Activated CD4-positive, alpha-beta T cell treated with anti-CD3 and anti-CD28 coated beads for 36 hours (primary cell): ENCODE measurements around the gene RNF151. TPM values are rescaled to one million over a fixed set of nuclear protein-coding genes. Genes with fewer than 3 reads are reported as not detected.

Source experiments
- ATAC-seq: fragments of 200-7000 bp; cut with Tn5 transposase; one replicate; pipeline ENCODE4 v1.10.0; 2021; ENCODE audit warnings: mild to moderate bottlenecking, moderate library complexity
- CTCF ChIA-PET: fragments of 350-600 bp; sonication (Branson Sonifier 250); formaldehyde crosslinking; loops from one replicate; lab custom pipeline; 2021; ENCODE audit warnings: antibody characterized with exemption; lab: Charles Lee
- POLR2A ChIA-PET: fragments of 350-600 bp; sonication (Branson Sonifier 250); formaldehyde crosslinking; loops from one replicate; lab custom pipeline; 2021; ENCODE audit warnings: antibody characterized with exemption, inconsistent platforms; lab: Charles Lee
- DNase-seq: peaks from one replicate; pipeline ENCODE4 v3.0.0-alpha.2; 2020
- H3K27ac Mint-ChIP-seq: one replicate; pipeline ENCODE4 v1.8.0; 2021; ENCODE audit warnings: mixed read lengths
- H3K27me3 Mint-ChIP-seq: one replicate; pipeline ENCODE4 v1.8.0; 2021; ENCODE audit warnings: mixed read lengths
- H3K36me3 Mint-ChIP-seq: one replicate; pipeline ENCODE4 v1.8.0; 2021; ENCODE audit warnings: low read depth, mixed read lengths
- H3K4me1 Mint-ChIP-seq: one replicate; pipeline ENCODE4 v1.8.0; 2021; ENCODE audit warnings: mixed read lengths
- H3K4me3 Mint-ChIP-seq: one replicate; pipeline ENCODE4 v1.8.0; 2021; ENCODE audit warnings: mild to moderate bottlenecking, moderate library complexity, mixed read lengths
- H3K9me3 Mint-ChIP-seq: one replicate; pipeline ENCODE4 v1.8.0; 2021; ENCODE audit warnings: low read depth, mixed read lengths
- intact Hi-C, 2 experiments: fragments of 100-400 bp; cut with DNase I in 1 of 2; cut with micrococcal nuclease in 1 of 2; formaldehyde crosslinking; loops; one replicate each; pipeline versions ENCODE4 v1.14.2 to v1.15.1; 2022 to 2024; cut with DNase I, micrococcal nuclease
- total RNA-seq, 2 experiments: library from RNA; stranded (reverse); gene quantifications; one replicate each; pipeline ENCODE4 v1.2.3, GENCODE V29; 2021

RNF151 gene
- total RNA-seq, 2 experiments from 2014 or later = not detected

- no peak overlapping the region for H3K4me3 Mint-ChIP-seq
- no peaks in the 10 kb centered on the region for H3K27me3 Mint-ChIP-seq
- ATAC-seq (no peak), DNase-seq (no peak)
- CTCF ChIA-PET = interaction anchor here (0.6 to 4.3 kb wide), 3 partner anchors 12 to 580 kb away, joined by 3 to 16 read pairs (median 3); no protein-coding TSS in a partner anchor
- intact Hi-C loops = loop anchor here in 1 of 2 experiments (5.0 to 10.0 kb wide), 3 partner anchors 197 to 596 kb away; partner anchors contain the start of genes PKD1 and UQCC4
- H3K36me3 Mint-ChIP-seq = peaks cover 4% of the 10 kb centered on the region
- H3K27ac Mint-ChIP-seq = no peak overlapping the region
- POLR2A ChIA-PET = interaction anchor here (0.5 to 1.1 kb wide), 6 partner anchors 8 to 608 kb away, joined by 3 to 4 read pairs (median 4); partner anchors contain the start of genes RPS2 and TRAF7
- peaks cover 26% of the 10 kb centered on the region for H3K4me1 Mint-ChIP-seq
- no peaks in the 10 kb centered on the region for H3K9me3 Mint-ChIP-seq
Measured at GRCh38 chr16:1940273-1941161, 26.1 kb upstream of the RNF151 start.

- H3K27me3 Mint-ChIP-seq = no peaks in the 10 kb centered on the region
- intact Hi-C loops = loop anchor here in 1 of 2 experiments (2.0 to 10.0 kb wide), 4 partner anchors 196 to 597 kb away; partner anchors contain the start of genes PKD1 and UQCC4
- peak overlapping the region; percentile 80 for H3K4me3 Mint-ChIP-seq
- H3K27ac Mint-ChIP-seq = no peak overlapping the region
- H3K4me1 Mint-ChIP-seq = peaks cover 26% of the 10 kb centered on the region
- H3K36me3 Mint-ChIP-seq = peaks cover 4% of the 10 kb centered on the region
- no peaks in the 10 kb centered on the region for H3K9me3 Mint-ChIP-seq
- DNase-seq (no peak), ATAC-seq (no peak)
- ChIA-PET POLR2A (interaction anchor here (0.6 to 1.1 kb wide), 4 partner anchors 10 to 214 kb away, joined by 3 read pairs; partner anchors contain the start of genes RPS2 and TRAF7), CTCF (interaction anchor here (0.6 to 4.3 kb wide), 3 partner anchors 9 to 235 kb away, joined by 3 to 16 read pairs (median 4); partner anchors contain the start of gene MAPK8IP3)
Measured at GRCh38 chr16:1941162-1942046, 25.3 kb upstream of the RNF151 start.

GRCh38 chr16:1942047-1942809 is 24.4 kb upstream of the RNF151 start:
- DNase-seq (peak; percentile 52), ATAC-seq (no peak)
- Mint-ChIP-seq H3K36me3 (peaks cover 4% of the 10 kb centered on the region), H3K27ac (no peak overlapping the region), H3K4me3 (peak overlapping the region; percentile 80), H3K27me3 (no peaks in the 10 kb centered on the region), H3K9me3 (no peaks in the 10 kb centered on the region), H3K4me1 (peaks cover 26% of the 10 kb centered on the region)
- POLR2A ChIA-PET = interaction anchor here (0.8 to 1.8 kb wide), 5 partner anchors 23 to 213 kb away, joined by 3 to 10 read pairs (median 3); partner anchors contain the start of genes NUBP2, RPS2, SPSB3 and TRAF7
- CTCF ChIA-PET = interaction anchor here (0.6 to 4.3 kb wide), 3 partner anchors 8 to 18 kb away, joined by 3 to 16 read pairs (median 4); no protein-coding TSS in a partner anchor
- intact Hi-C loops = loop anchor here in 1 of 2 experiments (2.0 to 10.0 kb wide), 4 partner anchors 195 to 597 kb away; partner anchors contain the start of genes PKD1 and UQCC4

GRCh38 chr16:1942810-1943726 is 23.6 kb upstream of the RNF151 start, which contains the start of gene MSRB1:
MSRB1 (minus strand) TSS chr16:1943199; CDS start chr16:1943156, 43 bp downstream.
- no peaks in the 10 kb centered on the region for H3K9me3 Mint-ChIP-seq
- H3K4me1 Mint-ChIP-seq = peaks cover 26% of the 10 kb centered on the region
- H3K27ac Mint-ChIP-seq = peak within 1 kb of the TSS; percentile 82
- peak; percentile 97 for ATAC-seq
- H3K36me3 Mint-ChIP-seq = peaks cover 4% of the 10 kb centered on the region
- intact Hi-C loops = loop anchor here (1.0 to 10.0 kb wide), 21 partner anchors 14 to 598 kb away; partner anchors contain the start of genes NDUFB10 (in 2 of the 2), CCNF (in 1 of the 2), E4F1 (in 1 of the 2) and GFER (in 1 of the 2)
- CTCF ChIA-PET = interaction anchor here (0.5 to 1.5 kb wide), 6 partner anchors 12 to 197 kb away, joined by 3 to 5 read pairs (median 4); partner anchors contain the start of gene RPL3L
- peak within 1 kb of the TSS; percentile 80 for H3K4me3 Mint-ChIP-seq
- no peaks in the 10 kb centered on the region for H3K27me3 Mint-ChIP-seq
- POLR2A ChIA-PET = interaction anchor here (0.5 to 1.9 kb wide), 12 partner anchors 12 to 1225 kb away, joined by 3 to 14 read pairs (median 5); partner anchors contain the start of genes FAHD1, HAGH, LMF1 and NUBP2
- peak; percentile 100 for DNase-seq

- no peaks in the 10 kb centered on the region for H3K9me3 Mint-ChIP-seq
Measured at GRCh38 chr16:1944612-1945199, 21.9 kb upstream of the RNF151 start.

GRCh38 chr16:1945559-1946391 is 20.9 kb upstream of the RNF151 start:
- POLR2A ChIA-PET = interaction anchor here (1.1 kb wide), 1 partner anchor 19 kb away, joined by 3 read pairs; the partner anchor contains the start of gene RPS2

More at GRCh38 chr16:1944612-1945199, 21.9 kb upstream of the RNF151 start:
- peak overlapping the region; percentile 82 for H3K27ac Mint-ChIP-seq
- no peaks in the 10 kb centered on the region for H3K27me3 Mint-ChIP-seq
- ATAC-seq (no peak), DNase-seq (no peak)
- H3K36me3 Mint-ChIP-seq = no peaks in the 10 kb centered on the region
- H3K4me3 Mint-ChIP-seq = peak overlapping the region; percentile 80
- ChIA-PET POLR2A (interaction anchor here (1.9 kb wide), 1 partner anchor 17 kb away, joined by 9 read pairs; no protein-coding TSS in a partner anchor), CTCF (interaction anchor here (0.6 kb wide), 1 partner anchor 204 kb away, joined by 3 read pairs; no protein-coding TSS in a partner anchor)
- peaks cover 26% of the 10 kb centered on the region for H3K4me1 Mint-ChIP-seq
- intact Hi-C loops = loop anchor here in 1 of 2 experiments (5.0 to 10.0 kb wide), 3 partner anchors 193 to 600 kb away; partner anchors contain the start of genes PKD1 and UQCC4

GRCh38 chr16:1946495-1947368 is 19.9 kb upstream of the RNF151 start:
- DNase-seq = no peak
- POLR2A ChIA-PET = interaction anchor here (1.1 kb wide), 1 partner anchor 18 kb away, joined by 3 read pairs; the partner anchor contains the start of gene RPS2
- no peak overlapping the region for H3K27ac Mint-ChIP-seq

More at GRCh38 chr16:1945559-1946391, 20.9 kb upstream of the RNF151 start:
- DNase-seq (no peak), ATAC-seq (no peak)
- intact Hi-C loops = loop anchor here in 1 of 2 experiments (10.0 kb wide), 1 partner anchor 601 kb away; no protein-coding TSS in a partner anchor
- CTCF ChIA-PET = interaction anchor here (0.7 to 0.8 kb wide), 2 partner anchors 20 to 58 kb away, joined by 3 read pairs; no protein-coding TSS in a partner anchor
- H3K9me3 Mint-ChIP-seq = no peaks in the 10 kb centered on the region
- H3K36me3 Mint-ChIP-seq = no peaks in the 10 kb centered on the region
- H3K4me3 Mint-ChIP-seq = no peak overlapping the region
- no peak overlapping the region for H3K27ac Mint-ChIP-seq
- no peaks in the 10 kb centered on the region for H3K27me3 Mint-ChIP-seq
- H3K4me1 Mint-ChIP-seq = peaks cover 26% of the 10 kb centered on the region

More at GRCh38 chr16:1946495-1947368, 19.9 kb upstream of the RNF151 start:
- Mint-ChIP-seq H3K27me3 (no peaks in the 10 kb centered on the region), H3K4me1 (peaks cover 19% of the 10 kb centered on the region), H3K36me3 (no peaks in the 10 kb centered on the region), H3K9me3 (no peaks in the 10 kb centered on the region), H3K4me3 (no peak overlapping the region)
- CTCF ChIA-PET = interaction anchor here (0.6 to 0.7 kb wide), 2 partner anchors 49 to 57 kb away, joined by 3 to 5 read pairs; no protein-coding TSS in a partner anchor
- intact Hi-C loops = loop anchor here in 1 of 2 experiments (10.0 kb wide), 1 partner anchor 602 kb away; no protein-coding TSS in a partner anchor
- no peak for ATAC-seq
